ENCODE data around the gene CIAPIN1. TPM values are rescaled to one million over a fixed set of nuclear protein-coding genes. Genes with fewer than 3 reads are reported as not detected.
"Not testable (repeated sequence)": the region's sequence is repeated elsewhere in the genome, so short reads cannot be mapped to it uniquely, and the experiment has no call there.

The CIAPIN1 gene
- total RNA-seq, 1 experiment from 2014 or later, result 82.8 TPM

DNA sequence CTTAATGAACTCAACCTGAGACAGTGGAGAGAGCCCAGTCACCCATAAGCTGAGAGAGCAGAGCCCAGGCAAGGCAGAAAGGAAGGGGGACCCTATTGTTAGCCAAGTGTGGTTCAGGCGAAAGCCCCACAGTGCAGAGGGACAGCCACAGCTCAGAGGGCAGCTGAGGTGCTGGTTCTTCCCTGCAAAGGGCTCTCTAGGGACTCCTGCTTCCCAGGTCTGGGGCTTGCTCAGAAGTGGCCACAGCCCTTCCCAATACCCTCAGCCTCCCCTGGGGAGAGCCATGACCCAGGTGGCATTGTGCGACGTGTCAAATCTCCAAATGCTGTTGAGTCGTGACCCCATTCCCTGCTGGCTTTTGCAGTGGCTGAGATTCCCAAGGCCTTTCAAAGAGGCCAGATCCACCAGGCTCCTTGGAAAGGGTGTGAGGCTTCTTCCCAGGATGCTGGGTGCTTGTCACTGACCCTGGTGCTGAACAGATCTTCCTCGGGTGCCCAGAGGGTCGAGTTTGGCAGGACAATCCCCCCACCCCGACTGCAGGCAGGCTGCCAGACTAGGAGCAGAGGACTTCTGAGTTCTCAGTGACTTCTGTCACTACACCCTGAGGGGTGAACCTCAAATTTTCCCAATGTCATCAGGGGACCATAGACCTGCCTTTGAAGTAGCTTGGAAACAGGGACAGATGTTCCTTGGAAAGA is 45.1 kb downstream of the CIAPIN1 start:
- H4K20me1 ChIP-seq (ENCODE audit: control insufficient read depth, insufficient read depth, insufficient read length), result no peaks in the 10 kb centered on the region
- H3K9ac ChIP-seq (ENCODE audit: extremely low read depth, insufficient read length, low read length), result no peak overlapping the region
- no peak overlapping the region for H2BK15ac ChIP-seq (ENCODE audit: low read depth, low read length)
- no peak for DNase-seq
- no peaks in the 10 kb centered on the region for H3K79me2 ChIP-seq (ENCODE audit: insufficient read depth, low read length)
- no peak overlapping the region for H4K91ac ChIP-seq (ENCODE audit: insufficient read length, low read depth, low read length)
- Mint-ChIP-seq H3K36me3 (ENCODE audit: insufficient read depth in 1 of 3, low read depth in 3 of 3) (no peaks in the 10 kb centered on the region), H3K4me3 (no peak overlapping the region), H3K27me3 (ENCODE audit: low read depth) (peaks cover 8% of the 10 kb centered on the region), H3K9me3 (no peaks in the 10 kb centered on the region; a peak in 1 of 5 replicates), H3K27ac (no peak overlapping the region), H3K4me1 (no peaks in the 10 kb centered on the region)
- no peak overlapping the region for H4K5ac ChIP-seq (ENCODE audit: insufficient read length, low read depth, low read length)
- no peak overlapping the region for H3K18ac ChIP-seq (ENCODE audit: insufficient read length, low read depth, low read length)
- H2BK5ac ChIP-seq (ENCODE audit: insufficient read length, low read length), result no peak overlapping the region
- no peak overlapping the region for H2BK20ac ChIP-seq (ENCODE audit: low read depth, low read length, poor library complexity, severe bottlenecking)
- no peaks in the 10 kb centered on the region for H3K27me3 ChIP-seq (ENCODE audit: insufficient read depth, low read length)
- no peaks in the 10 kb centered on the region for H3K9me3 ChIP-seq (ENCODE audit: control insufficient read depth, low read depth, low read length)
- H2BK120ac ChIP-seq (ENCODE audit: low read depth, low read length, poor library complexity, severe bottlenecking), result no peak overlapping the region
- no peak overlapping the region for H3K14ac ChIP-seq (ENCODE audit: insufficient read depth, low read length)
- no peaks in the 10 kb centered on the region for H3K4me1 ChIP-seq (ENCODE audit: insufficient read depth, low read length)
- H3K27ac ChIP-seq (ENCODE audit: insufficient read length, low read depth, low read length), result no peak overlapping the region
- TF ChIP-seq CTCF (conservative IDR thresholded peaks at IDR 0.05), result no peak
- H3K23ac ChIP-seq (ENCODE audit: insufficient read length, low read depth, low read length), result no peak overlapping the region
- WGBS (ENCODE audit: extremely low coverage, insufficient read length, low lambda C conversion rate), result no CpG with 5 or more reads among the region's 7 CpGs
- no peak overlapping the region for H2AK5ac ChIP-seq (ENCODE audit: insufficient read length, low read length)
- no peak overlapping the region for H3K56ac ChIP-seq (ENCODE audit: insufficient read length, low read depth, low read length)
- H3K4ac ChIP-seq (ENCODE audit: low read depth, low read length), result no peak overlapping the region
- no peak overlapping the region for H4K8ac ChIP-seq (replicated peaks; ENCODE audit: insufficient read length, low read depth, low read length)
- no peaks in the 10 kb centered on the region for H3K79me1 ChIP-seq (ENCODE audit: insufficient read depth, low read depth, low read length, poor library complexity, severe bottlenecking)
- H3K23me2 ChIP-seq (ENCODE audit: insufficient read length, low read depth, low read length, poor library complexity, severe bottlenecking), result no peaks in the 10 kb centered on the region
- no peak overlapping the region for H2BK12ac ChIP-seq (ENCODE audit: insufficient read length, low read depth, low read length)
- H2AFZ ChIP-seq (ENCODE audit: low read length), result no peak overlapping the region
- no peak overlapping the region for H3T11ph ChIP-seq (ENCODE audit: low read length)
- no peak overlapping the region for H3K4me2 ChIP-seq (ENCODE audit: insufficient read depth, insufficient read length, low read length)

GRCh38 chr16:57397493-57397892 is 49.7 kb downstream of the CIAPIN1 start:
- WGBS (ENCODE audit: extremely low coverage, insufficient read length, low lambda C conversion rate), result no CpG with 5 or more reads among the region's 4 CpGs
- H3K4me3 Mint-ChIP-seq; H4K5ac ChIP-seq (ENCODE audit: insufficient read length, low read depth, low read length); H3K27me3 Mint-ChIP-seq (ENCODE audit: low read depth); H3T11ph ChIP-seq (ENCODE audit: low read length); H3K4ac ChIP-seq (ENCODE audit: low read depth, low read length); H3K27ac Mint-ChIP-seq; H2BK15ac ChIP-seq (ENCODE audit: low read depth, low read length); H3K4me1 Mint-ChIP-seq; H2BK120ac ChIP-seq (ENCODE audit: low read depth, low read length, poor library complexity, severe bottlenecking); H4K8ac ChIP-seq (replicated peaks; ENCODE audit: insufficient read length, low read depth, low read length); H3K9me3 Mint-ChIP-seq; DNase-seq; H3K23me2 ChIP-seq (ENCODE audit: insufficient read length, low read depth, low read length, poor library complexity, severe bottlenecking); H2BK20ac ChIP-seq (ENCODE audit: low read depth, low read length, poor library complexity, severe bottlenecking); H3K36me3 Mint-ChIP-seq (ENCODE audit: insufficient read depth in 1 of 3, low read depth in 3 of 3); H3K79me1 ChIP-seq (ENCODE audit: insufficient read depth, low read depth, low read length, poor library complexity, severe bottlenecking); H4K20me1 ChIP-seq (ENCODE audit: control insufficient read depth, insufficient read depth, insufficient read length); H3K27ac ChIP-seq (ENCODE audit: insufficient read length, low read depth, low read length); H3K9ac ChIP-seq (ENCODE audit: extremely low read depth, insufficient read length, low read length); H2AK5ac ChIP-seq (ENCODE audit: insufficient read length, low read length); H3K4me2 ChIP-seq (ENCODE audit: insufficient read depth, insufficient read length, low read length); H3K27me3 ChIP-seq (ENCODE audit: insufficient read depth, low read length); H3K79me2 ChIP-seq (ENCODE audit: insufficient read depth, low read length); H3K4me1 ChIP-seq (ENCODE audit: insufficient read depth, low read length); H3K18ac ChIP-seq (ENCODE audit: insufficient read length, low read depth, low read length); H3K14ac ChIP-seq (ENCODE audit: insufficient read depth, low read length); H3K23ac ChIP-seq (ENCODE audit: insufficient read length, low read depth, low read length); H2BK5ac ChIP-seq (ENCODE audit: insufficient read length, low read length); H2AFZ ChIP-seq (ENCODE audit: low read length); H2BK12ac ChIP-seq (ENCODE audit: insufficient read length, low read depth, low read length); H4K91ac ChIP-seq (ENCODE audit: insufficient read length, low read depth, low read length); H3K56ac ChIP-seq (ENCODE audit: insufficient read length, low read depth, low read length); H3K9me3 ChIP-seq (ENCODE audit: control insufficient read depth, low read depth, low read length): not testable (repeated sequence)

All from H9 (cell line).